Lung (tissue), 12 donors: Measurements from ENCODE around the gene SLC6A6. TPM values are rescaled to one million over a fixed set of nuclear protein-coding genes. Genes with fewer than 3 reads are reported as not detected.

Source experiments
- ATAC-seq: fragments of 200-7000 bp; cut with Tn5 transposase; one replicate; pipeline ENCODE4 v1.9.1; 2020; ENCODE audit warnings: moderate number of reproducible peaks; ENCODE audit not compliant: insufficient read depth, low FRiP score
- DNase-seq, 3 donors: peaks; one replicate each; pipeline ENCODE4 v3.0.0-alpha.2; 2013 to 2017
- H3K27ac ChIP-seq, 2 donors: one replicate each; pipeline ENCODE4 v1.5.1; 2013; ENCODE audit warnings: mild to moderate bottlenecking in 2 of 2, moderate library complexity in 2 of 2, control low read depth in 1 of 2, inconsistent platforms in 1 of 2, low read depth in 1 of 2, low read length in 1 of 2
- H3K27me3 ChIP-seq, 3 donors: one replicate each; pipeline ENCODE4 v1.5.1; 2013; ENCODE audit warnings: low read length in 2 of 3; ENCODE audit not compliant: control insufficient read depth in 3 of 3, insufficient read depth in 3 of 3
- H3K36me3 ChIP-seq, 4 donors: one replicate each; pipeline ENCODE4 v1.5.1; 2013; ENCODE audit warnings: low read length in 4 of 4, mild to moderate bottlenecking in 1 of 4, moderate library complexity in 1 of 4; ENCODE audit not compliant: control insufficient read depth in 4 of 4, insufficient read depth in 4 of 4
- H3K4me1 ChIP-seq, 5 donors: one replicate each; pipeline ENCODE4 v1.5.1; 2013; ENCODE audit warnings: low read length in 5 of 5, mild to moderate bottlenecking in 2 of 5, moderate library complexity in 1 of 5; ENCODE audit not compliant: control insufficient read depth in 5 of 5, insufficient read depth in 5 of 5
- H3K4me3 ChIP-seq: one replicate; pipeline ENCODE4 v1.5.1; 2013; ENCODE audit warnings: mild to moderate bottlenecking, control low read depth, moderate library complexity
- H3K9ac ChIP-seq, 2 donors: one replicate each; pipeline ENCODE4 v1.5.1; 2013; ENCODE audit warnings: low read length in 2 of 2, control low read depth in 1 of 2; ENCODE audit not compliant: insufficient read depth in 1 of 2
- H3K9me3 ChIP-seq, 4 donors: one replicate each; pipeline ENCODE4 v1.5.1; 2013; ENCODE audit warnings: low read length in 3 of 4, mild to moderate bottlenecking in 1 of 4, moderate library complexity in 1 of 4; ENCODE audit not compliant: control insufficient read depth in 4 of 4, insufficient read depth in 3 of 4
- WGBS, 2 donors: extraction: QIAGEN DNeasy Blood & Tissue Kit; methylation state at CpG; one replicate each; pipeline ENCODE4 v1.1.7; 2013; 5-methylcytosine and 5-hydroxymethylcytosine counted together
- polyA plus RNA-seq, 2 donors: library from polyadenylated mRNA; stranded (reverse); fragments of 200-250 nt; gene quantifications; one replicate each; pipeline ENCODE4 v1.2.1, GENCODE V29; 2013
- total RNA-seq, 2 donors: library from RNA; depleted of rRNA in 1 of 2; stranded (reverse); fragments of >200 nt in 1 of 2; gene quantifications; one replicate each; pipeline ENCODE4 v1.2.1, GENCODE V29; 2014 to 2021
- TF ChIP-seq, protein P1 (sequence below): IDR thresholded peaks from 2 replicates; pipeline ENCODE4 v1.5.1; 2012; ENCODE audit warnings: mild to moderate bottlenecking; ENCODE audit errors: control extremely low read depth, extremely low read depth
- donor health status: control.
- donor health status: control.
- donor health status: Bipolar disorder and iron deficiency.
- donor health status: healthy.
- donor health status: DM: yes; HTN: yes; CAD: no.

The SLC6A6 gene
- total and polyA plus RNA-seq, 4 donors, result 16.1 to 96.3 (median 57.4) TPM

DNA sequence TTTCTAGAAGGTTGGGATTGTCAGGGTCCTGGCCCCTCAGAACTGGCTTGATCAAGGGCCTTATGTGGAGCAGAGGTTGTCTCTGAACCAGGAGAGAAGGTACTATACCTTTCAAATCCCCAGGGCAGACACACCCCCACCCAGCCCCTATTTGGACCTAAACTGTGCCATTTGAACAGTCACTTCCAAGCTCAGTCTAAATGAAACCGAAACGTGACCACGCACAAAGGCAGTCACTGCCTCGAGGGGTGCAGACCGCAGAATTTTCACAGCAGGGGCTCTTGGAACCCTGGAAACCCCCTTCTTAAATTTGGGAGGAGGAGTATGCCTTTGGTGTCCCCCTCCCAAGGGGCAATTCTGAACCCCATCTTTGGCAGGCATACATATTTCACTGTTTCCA, 84.1 kb downstream of the SLC6A6 start:
- no peaks in the 10 kb centered on the region for H3K9me3 ChIP-seq
- H3K27ac ChIP-seq, result no peak overlapping the region
- no peak overlapping the region for H3K4me3 ChIP-seq
- DNase-seq (no peak), ATAC-seq (no peak)
- H3K27me3 ChIP-seq, result no peaks in the 10 kb centered on the region
- TF ChIP-seq, protein P1, sequence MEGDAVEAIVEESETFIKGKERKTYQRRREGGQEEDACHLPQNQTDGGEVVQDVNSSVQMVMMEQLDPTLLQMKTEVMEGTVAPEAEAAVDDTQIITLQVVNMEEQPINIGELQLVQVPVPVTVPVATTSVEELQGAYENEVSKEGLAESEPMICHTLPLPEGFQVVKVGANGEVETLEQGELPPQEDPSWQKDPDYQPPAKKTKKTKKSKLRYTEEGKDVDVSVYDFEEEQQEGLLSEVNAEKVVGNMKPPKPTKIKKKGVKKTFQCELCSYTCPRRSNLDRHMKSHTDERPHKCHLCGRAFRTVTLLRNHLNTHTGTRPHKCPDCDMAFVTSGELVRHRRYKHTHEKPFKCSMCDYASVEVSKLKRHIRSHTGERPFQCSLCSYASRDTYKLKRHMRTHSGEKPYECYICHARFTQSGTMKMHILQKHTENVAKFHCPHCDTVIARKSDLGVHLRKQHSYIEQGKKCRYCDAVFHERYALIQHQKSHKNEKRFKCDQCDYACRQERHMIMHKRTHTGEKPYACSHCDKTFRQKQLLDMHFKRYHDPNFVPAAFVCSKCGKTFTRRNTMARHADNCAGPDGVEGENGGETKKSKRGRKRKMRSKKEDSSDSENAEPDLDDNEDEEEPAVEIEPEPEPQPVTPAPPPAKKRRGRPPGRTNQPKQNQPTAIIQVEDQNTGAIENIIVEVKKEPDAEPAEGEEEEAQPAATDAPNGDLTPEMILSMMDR, result no peak
- H3K4me1 ChIP-seq, result peaks cover 0 to 13% (median 5%) of the 10 kb centered on the region in 5 donors
- H3K9ac ChIP-seq, result no peak overlapping the region
- 89 to 94% methylated on average over 5 of the region's 5 CpGs for WGBS, 2 donors
- H3K36me3 ChIP-seq, result peaks cover 0 to 55% (median 14%) of the 10 kb centered on the region in 4 donors

DNA sequence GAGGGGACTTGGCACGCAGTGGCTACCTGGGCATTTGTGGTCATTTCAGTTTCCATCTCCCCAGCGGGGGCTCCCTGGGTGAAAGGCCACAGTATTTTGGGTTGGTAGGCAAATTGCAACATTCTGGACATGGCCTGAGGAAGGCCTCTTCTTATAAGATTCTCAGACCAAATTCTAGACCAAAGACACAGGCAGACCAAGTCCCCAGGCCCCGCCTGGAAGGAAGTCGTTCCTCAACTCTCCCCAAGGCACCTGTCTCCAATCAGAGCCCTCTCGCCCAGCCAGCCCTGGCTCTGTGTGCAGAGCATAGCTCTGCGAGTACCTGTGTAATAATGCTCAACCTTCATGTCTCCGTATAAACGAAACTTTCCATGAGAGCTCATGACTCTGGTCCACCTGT, 84.7 kb downstream of the SLC6A6 start:
- DNase-seq (no peak), ATAC-seq (no peak)
- H3K27me3 ChIP-seq, result no peaks in the 10 kb centered on the region
- peaks cover 0 to 8% (median 0%) of the 10 kb centered on the region in 5 donors for H3K4me1 ChIP-seq
- WGBS, 2 donors, result 94 to 97% methylated on average over 8 of the region's 8 CpGs
- H3K9ac ChIP-seq, result no peak overlapping the region
- H3K36me3 ChIP-seq, result peaks cover 0 to 53% (median 9%) of the 10 kb centered on the region in 4 donors
- H3K4me3 ChIP-seq, result no peak overlapping the region
- TF ChIP-seq, protein P1, result no peak
- H3K9me3 ChIP-seq, result no peaks in the 10 kb centered on the region
- no peak overlapping the region for H3K27ac ChIP-seq

DNA sequence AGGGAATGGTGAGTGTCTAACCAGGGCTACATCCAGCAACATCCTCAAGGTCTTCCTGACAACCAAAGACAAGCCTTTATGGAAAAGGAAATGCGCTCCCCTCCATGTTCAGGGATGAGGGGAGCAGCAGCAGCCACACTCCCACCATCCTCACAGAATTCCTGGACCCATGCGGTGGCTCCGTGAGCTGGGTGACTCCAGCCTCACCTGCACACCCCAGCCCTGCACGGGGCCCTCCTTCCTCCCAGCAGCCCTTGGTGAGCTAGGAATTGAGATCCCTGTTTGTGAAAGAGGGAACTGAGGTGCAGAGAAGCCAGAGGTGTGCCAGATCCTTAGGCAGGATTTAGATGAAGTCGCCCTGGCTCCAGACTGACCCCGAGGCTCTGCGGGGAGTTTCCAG, 85.4 kb downstream of the SLC6A6 start:
- WGBS, 2 donors, result 87 to 93% methylated on average over 7 of the region's 7 CpGs
- TF ChIP-seq, protein P1, result no peak
- H3K27me3 ChIP-seq, result no peaks in the 10 kb centered on the region
- H3K9ac ChIP-seq, result no peak overlapping the region
- H3K36me3 ChIP-seq, result peaks cover 0 to 51% (median 9%) of the 10 kb centered on the region in 4 donors
- no peak overlapping the region for H3K4me3 ChIP-seq
- DNase-seq (no peak), ATAC-seq (no peak)
- H3K4me1 ChIP-seq, result peaks cover 0 to 3% (median 0%) of the 10 kb centered on the region in 5 donors
- H3K9me3 ChIP-seq, result no peaks in the 10 kb centered on the region
- H3K27ac ChIP-seq, result no peak overlapping the region

DNA sequence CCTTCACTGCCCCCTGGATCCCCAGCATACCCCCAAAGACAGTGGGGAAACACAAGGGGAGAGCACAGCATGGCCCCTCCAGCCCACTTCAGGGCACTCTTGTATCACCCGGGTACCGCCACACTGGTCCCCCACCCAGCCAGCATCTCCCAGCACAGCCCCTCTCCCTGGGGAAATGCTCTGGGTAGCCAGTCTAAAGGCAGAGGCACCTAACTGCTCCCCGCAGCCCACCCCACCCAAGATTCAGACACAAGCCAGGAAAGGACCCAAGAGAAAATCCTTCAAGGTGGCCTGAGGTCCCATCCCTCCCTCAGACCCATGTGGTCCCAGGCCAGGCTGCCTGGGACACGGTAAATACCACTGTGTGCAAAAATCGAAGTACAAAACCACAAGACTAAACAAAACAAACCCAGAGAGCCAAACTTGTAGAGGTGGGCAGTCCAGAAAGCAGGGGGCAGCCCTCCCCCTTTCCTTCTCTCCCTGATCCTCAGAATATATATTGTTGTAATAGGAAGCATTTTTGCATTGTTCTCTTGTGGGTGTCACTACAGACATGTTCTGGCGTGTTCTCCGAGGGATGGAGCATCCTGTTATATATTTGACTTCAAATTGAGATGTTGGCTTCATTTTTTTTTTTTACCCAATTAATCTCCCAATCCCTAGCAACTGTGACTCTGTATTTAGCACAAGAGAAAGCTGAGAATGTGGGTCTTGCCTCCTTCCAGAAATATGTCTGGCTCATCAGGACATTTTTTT, 86.1 kb downstream of the SLC6A6 start:
- no peak overlapping the region for H3K4me3 ChIP-seq
- peaks cover 0 to 3% (median 0%) of the 10 kb centered on the region in 5 donors for H3K4me1 ChIP-seq
- DNase-seq (no peak), ATAC-seq (no peak)
- WGBS, 2 donors, result 67 to 78% methylated on average over 7 of the region's 7 CpGs
- H3K9ac ChIP-seq, result no peak overlapping the region
- TF ChIP-seq, protein P1, result no peak
- H3K27me3 ChIP-seq, result no peaks in the 10 kb centered on the region
- H3K9me3 ChIP-seq, result no peaks in the 10 kb centered on the region
- peaks cover 0 to 47% (median 9%) of the 10 kb centered on the region in 4 donors for H3K36me3 ChIP-seq
- no peak overlapping the region for H3K27ac ChIP-seq
